IMR-90 (cell line): ENCODE measurements around the gene RNASET2. TPM values are rescaled to one million over a fixed set of nuclear protein-coding genes. Genes with fewer than 3 reads are reported as not detected.

Experiments
- ATAC-seq: fragments of 200-7000 bp; cut with Tn5 transposase; 2 replicates; pipeline ENCODE4 v1.9.1; 2020; ENCODE audit warnings: low read depth, mild to moderate bottlenecking, moderate library complexity
- BruUV-seq: library from RNA; stranded (reverse); fragments of 400-500 nt; replicated peaks from 2 replicates; lab custom pipeline; 2021; lab: Mats Ljungman, UMichigan
- CTCF ChIA-PET: fragments of 300-600 bp; formaldehyde crosslinking; extraction: SDS; loops from one replicate; lab custom pipeline; 2021; ENCODE audit warnings: antibody characterized with exemption; lab: Yijun Ruan, JAX
- POLR2A ChIA-PET: fragments of 300-600 bp; sonication (Branson Sonifier 250); formaldehyde crosslinking; loops from one replicate; lab custom pipeline; 2022; ENCODE audit warnings: antibody characterized with exemption; ENCODE audit not compliant: unreplicated experiment; lab: Charles Lee
- DNase-seq: peaks from one replicate; pipeline ENCODE4 v3.0.0; 2013
- H2AFZ ChIP-seq: replicated peaks from 2 replicates; pipeline ENCODE3; 2013; ENCODE audit warnings: low read length, mild to moderate bottlenecking; ENCODE audit not compliant: poor library complexity
- H2AK5ac ChIP-seq: 2 replicates; pipeline ENCODE4 v1.6.1; 2013; ENCODE audit warnings: low read depth, low read length, inconsistent platforms
- H2AK9ac ChIP-seq: replicated peaks from 2 replicates; pipeline ENCODE3; 2013; ENCODE audit warnings: mild to moderate bottlenecking, low read depth, low read length, moderate library complexity; ENCODE audit not compliant: poor library complexity
- H2BK120ac ChIP-seq: 2 replicates; pipeline ENCODE4 v1.6.1; 2013; ENCODE audit warnings: low read depth, low read length, inconsistent platforms
- H2BK15ac ChIP-seq: 3 replicates; pipeline ENCODE4 v1.6.1; 2013; ENCODE audit warnings: low read depth, low read length, inconsistent platforms
- H2BK20ac ChIP-seq: 2 replicates; pipeline ENCODE4 v1.6.1; 2013; ENCODE audit warnings: low read depth, mild to moderate bottlenecking, inconsistent platforms, low read length, moderate library complexity
- H2BK5ac ChIP-seq: 2 replicates; pipeline ENCODE4 v1.6.1; 2013; ENCODE audit warnings: mild to moderate bottlenecking, low read depth, low read length, inconsistent platforms; ENCODE audit not compliant: poor library complexity, severe bottlenecking
- H3K14ac ChIP-seq: replicated peaks from 2 replicates; pipeline ENCODE4 v1.6.1; 2013; ENCODE audit warnings: low read depth, low read length, inconsistent platforms
- H3K18ac ChIP-seq: 2 replicates; pipeline ENCODE4 v1.6.1; 2013; ENCODE audit warnings: low read depth, low read length, control low read depth
- H3K23ac ChIP-seq: 2 replicates; pipeline ENCODE4 v1.6.1; 2013; ENCODE audit warnings: low read depth, low read length, inconsistent platforms
- H3K27ac ChIP-seq: 2 replicates; pipeline ENCODE4 v1.5.1; 2013; ENCODE audit warnings: mild to moderate bottlenecking, control low read depth, low read length; ENCODE audit not compliant: insufficient read depth
- H3K27me3 ChIP-seq: 2 replicates; pipeline ENCODE4 v1.6.1; 2013; ENCODE audit warnings: low read length; ENCODE audit not compliant: control insufficient read depth, insufficient read depth
- H3K36me3 ChIP-seq: 2 replicates; pipeline ENCODE4 v1.6.1; 2013; ENCODE audit warnings: low read length, mixed read lengths; ENCODE audit not compliant: control insufficient read depth, insufficient read depth
- H3K4ac ChIP-seq: 2 replicates; pipeline ENCODE4 v1.6.1; 2013; ENCODE audit warnings: low read depth, low read length, inconsistent platforms
- H3K4me1 ChIP-seq: 2 replicates; pipeline ENCODE4 v1.6.1; 2013; ENCODE audit warnings: low read length, mixed read lengths; ENCODE audit not compliant: control insufficient read depth, insufficient read depth
- H3K4me2 ChIP-seq: 2 replicates; pipeline ENCODE4 v1.6.1; 2013; ENCODE audit warnings: low read depth, mild to moderate bottlenecking, control low read depth, low read length, moderate library complexity
- H3K4me3 ChIP-seq: 2 replicates; pipeline ENCODE4 v1.5.1; 2013; ENCODE audit warnings: low read depth, mild to moderate bottlenecking, control low read depth, low read length, moderate library complexity; ENCODE audit not compliant: insufficient read depth
- H3K56ac ChIP-seq: 2 replicates; pipeline ENCODE4 v1.6.1; 2013; ENCODE audit warnings: low read length, inconsistent platforms; ENCODE audit not compliant: insufficient read depth; ENCODE audit errors: extremely low read depth
- H3K79me1 ChIP-seq, 2 experiments: 2 replicates each; pipeline ENCODE4 v1.6.1; 2013; ENCODE audit warnings: low read length in 2 of 2, inconsistent platforms in 1 of 2, low read depth in 1 of 2
- H3K9ac ChIP-seq: 2 replicates; pipeline ENCODE4 v1.6.1; 2013; ENCODE audit warnings: low read depth, low read length, control low read depth
- H3K9me1 ChIP-seq: 2 replicates; pipeline ENCODE4 v1.6.1; 2013; ENCODE audit warnings: low read length, inconsistent platforms; ENCODE audit not compliant: insufficient read depth
- H3K9me3 ChIP-seq: 2 replicates; pipeline ENCODE4 v1.6.1; 2013; ENCODE audit warnings: low read length; ENCODE audit not compliant: control insufficient read depth, insufficient read depth
- H4K20me1 ChIP-seq: 2 replicates; pipeline ENCODE4 v1.6.1; 2013; ENCODE audit warnings: low read length, inconsistent platforms; ENCODE audit not compliant: insufficient read depth
- H4K5ac ChIP-seq: 2 replicates; pipeline ENCODE4 v1.6.1; 2013; ENCODE audit warnings: mild to moderate bottlenecking, low read depth, low read length, control low read depth
- H4K8ac ChIP-seq, 2 experiments: 2 replicates each; pipeline ENCODE4 v1.6.1; 2013; ENCODE audit warnings: low read depth in 2 of 2, low read length in 2 of 2, control low read depth in 1 of 2, inconsistent platforms in 1 of 2
- H4K91ac ChIP-seq: 2 replicates; pipeline ENCODE4 v1.6.1; 2013; ENCODE audit warnings: low read depth, low read length, inconsistent platforms; ENCODE audit not compliant: insufficient read depth
- SMC3 ChIP-seq: fragments of 150-350 bp; IDR thresholded peaks from 2 replicates; pipeline ENCODE4 v1.6.1; 2016; ENCODE audit warnings: low read depth, mild to moderate bottlenecking, antibody characterized with exemption, low read length, moderate library complexity
- WGBS, 2 experiments: methylation state at CpG; one replicate each; pipeline versions ENCODE4 v1.1.5 to v1.1.7; 2013; ENCODE audit warnings: missing lambda C conversion rate in 2 of 2; ENCODE audit not compliant: insufficient read length in 1 of 2; ENCODE audit errors: extremely low coverage in 2 of 2; 5-methylcytosine and 5-hydroxymethylcytosine counted together
- dilution Hi-C: fragments of 300-500 bp; cut with HindIII; formaldehyde crosslinking; loops from one replicate; pipeline ENCODE4 v1.14.3; 2018; ENCODE audit warnings: low sequenced_read_pairs; ENCODE audit not compliant: unreplicated experiment
- in situ Hi-C: fragments of 300-500 bp; cut with MboI; formaldehyde crosslinking; loops from 3 replicates; pipeline ENCODE4 v1.14.3; 2019; ENCODE audit warnings: low sequenced_read_pairs, inconsistent platforms, mixed read lengths
- intact Hi-C: fragments of 100-400 bp; cut with micrococcal nuclease; formaldehyde crosslinking; loops from 2 replicates; pipeline ENCODE4 v1.10.0; 2022
- polyA plus RNA-seq, 3 experiments: library from polyadenylated mRNA; depleted of rRNA; stranded (reverse); fragments of >200 nt; gene quantifications; 2 replicates each; pipeline ENCODE4 v1.2.3, GENCODE V29; 2012; ENCODE audit warnings: low replicate concordance in 1 of 3
- total RNA-seq: library from RNA; depleted of rRNA; stranded (reverse); fragments of >200 nt; gene quantifications from 2 replicates; pipeline ENCODE4 v1.2.3, GENCODE V29; 2012

The RNASET2 gene
- total and polyA plus RNA-seq, 2 of the 4 experiments (the other 2 are of a cell fraction): 13.6 to 24.9 TPM

- Histone ChIP-seq H2BK15ac (no peak overlapping the region), H3K9me1 (no peaks in the 10 kb centered on the region; the same call in 1 of the 2 replicates), H2BK5ac (no peak overlapping the region), H3K36me3 (0 out of 2 replicates have a peak, but pooled peaks cover 3% of the 10 kb centered on the region), H4K20me1 (no peaks in the 10 kb centered on the region), H4K5ac (no peak overlapping the region), H3K56ac (no peak overlapping the region), H3K4me3 (no peak overlapping the region), H3K4ac (no peak overlapping the region), H3K14ac (no peak overlapping the region), H3K23ac (no peak overlapping the region), H4K8ac (no peak overlapping the region), H3K27ac (no peak overlapping the region), H2AK5ac (no peak overlapping the region), H2AK9ac (peak overlapping the region; percentile 24), H3K4me2 (no peak overlapping the region), H4K91ac (no peak overlapping the region), H3K9ac (no peak overlapping the region), H3K79me1 (no peaks in the 10 kb centered on the region), H3K9me3 (no peaks in the 10 kb centered on the region), H2BK120ac (no peak overlapping the region), H2BK20ac (no peak overlapping the region), H2AFZ (peak overlapping the region; percentile 30), H3K27me3 (no peaks in the 10 kb centered on the region), H3K18ac (no peak overlapping the region), H3K4me1 (no peaks in the 10 kb centered on the region)
- no peak for TF ChIP-seq SMC3
- BruUV-seq: no TSS peak
- 93% methylated on average over 3 of the region's 16 CpGs; no CpG with 5 or more reads in 1 of the 2 experiments for WGBS, 2 experiments
- dilution Hi-C loops (no loop called here), in situ Hi-C loops (no loop called here), intact Hi-C loops (no loop called here)
- ATAC-seq: no peak
- POLR2A ChIA-PET: no interaction called here
- CTCF ChIA-PET: no interaction called here
- no peak for DNase-seq
Measured at GRCh38 chr6:166944666-166945256, 11.6 kb downstream of the RNASET2 start.
